ENCODE data around the gene STK32C.

The STK32C gene

DNA sequence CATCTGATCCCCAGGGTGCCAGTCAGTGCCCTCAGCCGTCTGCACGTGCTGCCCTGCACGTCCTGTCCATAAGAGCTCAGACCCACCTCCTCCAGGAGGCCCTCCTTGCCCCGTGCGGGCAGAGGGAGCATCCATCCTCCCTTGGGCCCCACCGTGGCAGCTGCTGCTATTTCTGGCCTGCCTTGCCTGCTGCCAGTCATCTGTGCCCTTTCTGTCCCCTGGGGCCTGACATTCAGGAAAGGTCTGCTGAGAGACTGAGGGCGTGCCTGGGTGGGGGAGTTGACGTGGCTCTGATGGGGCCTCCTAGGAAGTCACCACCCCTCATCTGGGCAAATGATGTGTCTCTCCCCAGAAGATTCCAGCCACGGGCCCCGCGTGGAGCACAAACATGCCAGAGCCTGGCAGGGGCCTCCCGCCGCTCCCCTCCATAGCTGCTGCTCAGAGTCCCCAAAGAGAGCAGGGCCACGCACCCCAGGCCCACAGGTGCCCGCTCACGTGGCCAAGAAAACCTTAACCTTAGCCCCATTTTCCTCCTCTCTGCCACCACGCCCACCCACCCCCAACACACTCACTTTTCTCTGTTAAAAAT lies 99.2 kb downstream of the STK32C start:
- DNase-seq = no peak

DNA sequence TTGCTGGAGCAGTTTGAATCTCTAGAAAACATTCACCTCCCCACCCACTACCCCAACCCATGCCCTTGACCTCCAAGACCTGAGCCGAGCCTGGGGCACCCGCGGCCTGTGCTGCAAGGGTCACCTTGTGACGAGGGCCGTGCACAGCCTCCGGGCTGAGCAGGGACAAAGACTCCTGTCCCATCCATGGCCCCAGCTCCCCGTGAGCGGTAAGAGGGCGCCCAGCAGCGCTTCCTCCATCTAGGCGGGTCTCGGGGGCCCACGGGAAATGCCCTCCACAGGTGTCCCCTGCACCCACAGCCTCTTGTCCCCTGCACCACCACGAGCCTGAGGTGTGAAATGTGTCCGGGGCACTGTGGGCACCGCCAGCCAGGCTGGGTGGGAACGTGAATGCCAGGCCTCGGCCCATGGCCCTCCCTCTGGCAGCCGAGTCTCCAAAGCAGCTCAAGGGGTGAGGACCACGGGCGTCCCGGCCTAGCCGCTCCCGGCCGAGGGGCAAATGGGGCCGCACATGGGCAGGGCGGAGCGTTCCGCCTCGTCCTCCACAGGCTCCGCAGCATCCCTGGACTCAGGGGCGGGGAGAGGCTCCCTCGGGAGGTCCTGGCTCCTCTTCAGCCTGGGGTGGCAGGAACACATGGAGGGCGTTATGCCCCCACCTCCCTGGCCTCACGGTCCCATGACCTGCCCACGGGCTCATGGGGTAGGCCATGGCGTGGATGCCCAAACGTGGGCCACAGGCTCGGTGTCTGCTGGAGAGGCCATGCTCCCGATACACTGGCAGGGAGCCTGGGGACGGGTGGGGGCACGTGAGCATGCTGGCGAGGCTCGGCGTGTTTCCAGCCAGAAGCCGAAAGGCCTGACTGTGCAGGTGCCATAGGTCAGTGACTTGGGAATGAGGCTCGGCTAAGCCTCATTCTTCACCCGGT lies 100.0 kb downstream of the STK32C start:
- DNase-seq = no peak

DNA sequence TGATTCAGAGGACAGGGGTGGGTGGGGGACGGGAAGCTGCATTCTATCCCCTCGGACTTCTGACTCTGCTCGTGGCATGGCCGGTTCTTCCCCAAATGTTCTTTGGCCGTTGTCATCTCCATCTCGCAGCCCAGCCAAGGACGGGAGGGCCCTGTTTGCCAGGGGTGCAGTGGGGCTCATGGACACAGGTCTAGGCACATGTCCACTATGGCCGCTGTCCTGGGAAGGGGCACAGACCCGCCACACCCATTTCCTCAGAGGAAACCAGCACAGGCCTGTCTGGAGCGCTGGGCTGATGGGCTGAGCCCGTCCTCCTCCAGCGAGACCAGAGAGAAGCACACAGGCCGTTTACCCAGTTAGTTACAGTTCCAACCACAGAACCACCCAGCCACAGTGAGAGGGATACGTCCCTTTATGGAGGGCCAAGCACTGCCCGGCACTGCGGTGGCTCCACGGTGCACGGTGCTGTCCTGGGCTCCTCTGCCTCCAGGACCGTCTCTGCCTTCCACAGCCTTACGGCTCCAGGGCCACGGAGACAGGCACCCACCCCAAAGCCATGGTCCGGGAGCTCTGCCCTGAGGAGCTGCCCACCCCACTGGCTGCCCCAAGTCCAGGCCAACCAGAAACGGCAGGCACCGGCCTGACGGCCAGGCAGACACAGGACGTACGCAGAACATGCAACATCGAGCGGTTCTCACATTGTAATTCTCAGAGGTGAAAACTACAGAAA lies 100.8 kb downstream of the STK32C start:
- DNase-seq = no peak

DNA sequence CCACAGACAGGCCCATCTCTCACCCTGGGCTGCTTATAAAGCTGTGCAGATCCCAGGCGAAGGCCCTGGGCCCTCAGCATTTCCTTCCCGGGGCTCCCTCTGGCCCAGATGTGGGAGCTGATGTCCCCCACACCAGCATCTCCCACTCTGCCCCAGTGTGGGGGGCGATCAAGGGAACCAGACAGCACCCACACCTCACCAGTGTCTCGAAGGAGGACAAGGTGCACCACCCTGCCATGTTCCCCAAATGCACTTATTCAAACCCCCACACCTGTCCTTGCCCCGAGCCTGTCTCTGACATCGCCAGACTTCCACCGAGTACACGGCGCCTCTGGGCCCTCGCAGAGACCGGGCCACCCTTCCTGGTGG lies 101.4 kb downstream of the STK32C start:
- DNase-seq = no peak

DNA sequence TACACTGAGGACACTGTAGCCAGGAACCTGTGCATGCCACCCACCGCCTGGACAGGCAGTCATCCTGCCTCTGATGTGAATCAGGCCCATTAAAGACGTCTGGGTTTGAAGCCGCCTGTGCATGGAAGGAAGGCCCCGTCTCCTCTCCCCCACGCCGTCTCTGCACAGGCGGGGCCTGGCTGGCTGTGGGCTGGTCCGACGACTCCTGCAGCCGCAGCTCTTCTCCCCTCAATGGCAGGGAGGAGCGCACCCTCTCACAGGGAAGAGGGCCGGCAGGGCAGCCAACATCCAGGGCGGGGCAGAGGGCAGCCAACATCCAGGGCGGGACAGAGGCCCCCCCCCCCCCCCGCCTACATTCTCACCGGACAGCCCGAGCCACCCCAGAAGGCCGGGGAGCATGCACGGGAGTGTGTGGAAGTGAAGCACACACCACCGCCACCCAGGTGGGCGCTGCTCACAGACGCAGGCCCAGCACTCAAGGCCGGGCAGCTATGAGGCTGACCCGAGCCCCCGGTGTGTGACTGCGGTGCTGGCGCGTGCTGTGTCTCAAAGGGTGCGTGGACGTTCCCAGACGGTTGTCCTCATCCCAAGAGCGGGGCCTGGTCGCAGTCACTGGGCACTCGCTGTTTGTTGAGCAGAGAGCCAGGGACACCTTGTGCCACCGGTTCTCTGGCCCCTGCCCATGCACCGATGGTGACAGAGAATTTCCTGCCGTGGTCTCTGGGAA lies 101.9 kb downstream of the STK32C start:
- DNase-seq = no peak

DNA sequence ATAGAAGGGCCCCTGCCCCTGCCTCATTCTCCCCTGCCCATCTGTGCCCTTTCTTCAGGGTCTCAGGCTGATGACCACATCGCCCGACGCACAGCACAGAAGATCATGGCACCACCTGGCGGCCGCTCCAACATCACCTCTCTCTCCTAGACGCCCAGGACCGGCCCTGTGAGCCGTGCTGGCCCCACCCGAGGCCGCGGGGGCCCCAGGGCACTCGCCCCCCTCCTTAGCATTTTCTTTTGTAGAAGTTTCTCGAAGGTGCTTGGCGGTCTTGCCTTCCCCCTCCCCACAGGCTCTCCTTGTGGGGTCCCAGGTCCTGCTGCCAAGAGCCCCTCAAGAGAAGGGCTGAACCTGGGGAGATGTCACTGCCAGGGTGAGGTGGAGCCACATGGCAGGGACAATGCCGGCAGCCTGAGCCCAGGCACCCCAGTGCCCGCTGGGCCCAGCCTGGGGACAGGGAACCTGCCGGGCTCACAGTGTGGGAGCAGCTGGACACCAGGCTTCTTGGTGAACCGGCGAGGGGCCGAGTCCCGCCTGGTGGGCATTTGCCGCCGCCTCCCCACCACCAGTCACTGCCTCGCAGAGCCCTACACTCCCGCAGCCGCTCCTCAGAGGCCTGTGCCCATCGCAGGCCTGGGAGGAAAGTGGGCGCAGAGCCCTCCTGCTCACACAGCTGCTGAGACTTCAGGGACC lies 102.8 kb downstream of the STK32C start:
- DNase-seq = peak in 1 of 5 experiments; percentile 3

DNA sequence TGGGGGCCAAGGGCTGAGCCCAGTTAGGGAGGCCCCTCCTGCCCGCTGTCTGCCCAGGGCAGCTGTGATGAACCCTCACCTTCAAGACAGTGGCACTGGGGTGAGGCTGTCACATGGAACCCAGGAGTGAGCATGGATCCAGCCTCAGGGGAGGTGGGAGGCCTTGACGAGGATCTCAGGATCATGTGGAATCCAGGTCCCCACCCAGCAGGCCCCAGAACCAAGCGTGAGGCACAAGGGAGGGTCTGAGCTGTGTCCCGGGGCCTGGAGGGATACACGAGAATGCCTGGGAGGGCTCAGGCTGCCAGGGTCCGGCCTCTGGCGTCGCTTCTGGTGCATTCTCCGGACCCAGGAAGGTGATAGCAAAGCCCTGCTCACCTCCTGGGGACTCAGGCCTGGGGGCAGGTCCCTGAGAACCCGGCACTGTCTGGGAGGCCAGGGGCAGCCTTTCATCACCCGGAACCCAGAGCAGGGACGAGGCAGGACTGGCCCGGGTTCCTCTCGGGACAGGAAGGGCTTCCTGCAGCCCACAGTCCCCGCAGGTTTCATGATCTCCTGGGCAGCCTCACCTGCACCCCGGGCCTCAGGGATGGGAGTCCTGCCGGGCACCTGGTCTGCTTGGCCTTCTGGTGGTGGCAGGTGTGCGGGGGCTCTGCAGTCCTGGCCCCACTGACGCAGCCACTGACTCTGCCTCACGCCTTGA lies 103.5 kb downstream of the STK32C start:
- DNase-seq = peak in 1 of 5 experiments; percentile 4

DNA sequence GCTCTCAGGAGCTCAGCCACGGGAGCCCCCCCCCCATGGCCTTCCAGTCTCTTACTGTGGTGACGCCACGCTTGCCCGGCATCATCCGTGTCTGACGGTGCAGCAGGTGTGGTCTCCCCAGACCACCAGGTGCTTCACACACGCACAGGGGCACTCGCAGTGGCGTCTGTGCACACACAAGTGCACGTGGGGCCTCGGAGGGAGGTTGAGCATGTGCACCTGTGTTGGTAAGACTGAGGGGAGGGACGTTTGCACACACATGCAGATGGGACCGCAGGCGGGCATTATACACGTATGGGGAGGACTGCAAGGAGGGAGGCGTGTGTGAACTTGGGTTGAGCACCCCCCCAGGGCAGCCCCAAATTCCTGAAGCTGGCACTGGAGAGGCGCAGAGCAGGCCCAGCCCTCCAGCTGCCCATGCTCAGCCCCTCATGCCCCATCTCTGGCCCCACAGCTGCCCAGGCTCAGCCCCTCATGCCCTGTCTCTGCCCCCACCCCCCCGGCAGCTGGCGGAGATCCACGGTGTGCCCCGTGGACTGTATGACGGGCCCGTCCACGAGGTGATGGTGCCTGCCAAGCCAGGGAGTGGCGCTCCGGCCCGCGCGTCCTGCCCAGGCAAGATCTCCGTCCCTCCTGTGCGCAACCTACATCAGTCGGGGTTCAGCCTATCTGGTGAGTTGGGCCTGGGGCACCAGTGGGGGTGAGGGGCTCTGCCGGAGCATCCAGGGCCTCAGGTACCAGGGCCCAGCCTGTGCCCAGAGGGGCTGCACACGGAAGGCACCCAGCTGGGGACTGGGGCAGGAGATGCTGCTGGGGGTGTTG lies 104.3 kb downstream of the STK32C start:
- DNase-seq = peak in 1 of 5 experiments; percentile 7

DNA sequence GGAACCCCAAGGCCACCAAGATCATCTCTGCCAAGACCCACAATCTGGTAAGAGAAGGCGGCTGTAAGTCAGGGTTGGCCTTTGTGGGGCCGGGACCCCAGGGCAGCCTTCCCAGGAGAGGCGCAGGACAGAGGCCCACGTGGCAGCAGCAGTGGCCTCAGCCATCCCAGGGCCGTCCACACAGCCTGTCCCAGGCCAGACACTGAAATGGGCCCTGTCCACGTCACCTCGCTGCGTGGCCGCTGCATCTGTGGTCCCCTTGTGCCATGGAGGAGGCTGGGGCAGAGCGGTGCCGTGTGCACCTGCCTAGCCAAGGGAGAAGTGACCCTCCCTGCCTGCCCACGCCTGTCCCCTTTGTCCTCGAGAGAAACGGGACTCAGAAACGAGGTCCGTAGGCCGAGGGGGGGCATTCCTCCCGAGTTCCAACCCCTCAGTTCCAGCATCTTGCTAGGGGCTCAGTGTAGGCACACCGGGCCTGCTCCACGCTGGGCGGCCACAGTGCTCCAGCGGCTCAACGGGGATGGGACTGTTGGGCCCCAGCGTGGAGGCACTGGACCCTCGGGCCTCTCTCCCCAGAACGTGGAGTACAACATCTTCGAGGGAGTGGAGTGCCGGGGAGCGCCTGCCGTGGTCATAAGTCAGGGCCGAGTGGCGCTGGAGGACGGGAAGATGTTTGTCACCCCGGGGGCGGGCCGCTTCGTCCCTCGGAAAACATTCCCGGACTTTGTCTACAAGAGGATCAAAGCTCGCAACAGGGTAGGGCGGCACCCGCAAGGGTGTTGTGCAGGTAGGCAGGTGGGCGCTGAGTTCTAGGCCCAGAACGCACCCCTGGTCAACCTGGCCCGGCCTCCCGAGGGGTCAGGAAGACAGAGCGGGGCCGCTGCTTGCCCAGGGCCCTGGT lies 105.4 kb downstream of the STK32C start:
- peak in 1 of 5 experiments; percentile 7 for DNase-seq

DNA sequence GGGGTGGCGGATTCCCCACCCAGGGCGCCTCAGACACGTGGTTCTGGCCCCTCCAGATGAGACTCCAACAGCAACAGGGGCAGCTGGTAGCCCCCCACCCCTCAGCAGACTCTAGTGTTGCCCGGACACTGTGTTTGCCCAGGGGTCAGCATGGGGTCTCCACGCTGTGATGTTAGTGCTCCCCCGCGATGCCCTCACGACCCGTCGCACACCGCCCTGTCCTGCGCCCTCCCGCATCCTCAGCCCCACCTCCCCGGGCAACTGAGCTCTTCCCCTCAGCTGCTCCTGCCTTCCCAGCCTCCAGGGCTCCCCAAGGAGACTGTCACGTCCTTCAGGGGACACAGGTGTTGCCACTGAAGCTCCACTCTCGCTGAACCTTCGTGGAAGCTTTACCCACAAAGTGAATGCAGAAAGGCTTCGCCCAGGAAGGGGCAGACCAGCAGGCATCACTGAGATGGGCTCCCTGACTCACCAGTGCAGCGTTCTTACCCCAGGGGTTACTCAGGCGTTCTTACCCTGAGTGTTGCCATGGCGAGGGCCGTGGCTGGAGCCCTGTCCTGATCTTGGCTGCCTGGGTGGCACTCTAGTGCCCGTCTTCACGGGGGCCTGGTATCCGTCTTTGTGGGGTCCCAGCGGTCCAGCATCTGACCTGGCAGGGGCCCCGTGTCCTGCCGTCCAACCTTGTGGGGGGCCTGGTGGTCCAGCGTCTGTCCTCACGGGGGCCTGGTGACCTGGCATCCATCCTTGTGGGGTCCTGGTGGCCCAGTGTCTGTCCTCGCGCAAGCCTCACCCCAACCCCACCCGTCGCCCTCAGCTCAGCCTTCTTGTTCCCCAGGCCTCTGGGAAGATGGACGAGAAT lies 106.4 kb downstream of the STK32C start:
- DNase-seq = no peak

DNA sequence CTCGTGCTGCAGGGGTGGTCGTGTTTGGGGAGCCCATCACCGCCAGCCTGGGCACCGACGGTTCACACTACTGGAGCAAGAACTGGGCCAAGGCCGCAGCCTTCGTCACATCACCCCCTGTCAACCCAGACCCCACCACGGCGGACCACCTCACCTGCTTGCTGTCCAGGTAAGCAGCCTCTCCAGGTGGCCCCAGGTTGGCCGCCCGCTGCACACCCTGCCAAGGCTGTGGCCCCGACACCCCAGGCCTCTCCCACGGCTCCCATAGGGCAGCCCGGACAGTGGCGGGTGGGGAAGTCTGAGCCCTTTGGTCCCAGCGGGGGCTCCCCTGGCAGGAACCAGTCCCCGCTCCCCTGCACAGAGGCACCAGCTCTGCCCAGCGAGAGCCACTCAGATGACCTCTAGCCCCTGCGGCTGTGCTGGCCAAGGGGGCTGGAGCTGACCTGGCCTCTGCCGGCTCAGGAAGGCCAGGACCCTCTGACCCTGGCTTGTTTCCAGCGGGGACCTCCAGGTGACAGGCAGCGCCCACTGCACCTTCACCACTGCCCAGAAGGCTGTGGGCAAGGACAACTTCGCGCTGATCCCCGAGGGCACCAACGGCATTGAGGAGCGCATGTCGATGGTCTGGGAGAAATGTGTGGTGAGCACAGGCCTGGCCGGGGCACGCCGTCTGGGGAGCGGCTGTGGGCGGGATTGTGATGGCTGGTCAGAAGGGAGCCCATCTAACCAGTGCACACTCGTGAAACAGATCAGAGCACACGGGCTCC lies 107.2 kb downstream of the STK32C start:
- no peak for DNase-seq

DNA sequence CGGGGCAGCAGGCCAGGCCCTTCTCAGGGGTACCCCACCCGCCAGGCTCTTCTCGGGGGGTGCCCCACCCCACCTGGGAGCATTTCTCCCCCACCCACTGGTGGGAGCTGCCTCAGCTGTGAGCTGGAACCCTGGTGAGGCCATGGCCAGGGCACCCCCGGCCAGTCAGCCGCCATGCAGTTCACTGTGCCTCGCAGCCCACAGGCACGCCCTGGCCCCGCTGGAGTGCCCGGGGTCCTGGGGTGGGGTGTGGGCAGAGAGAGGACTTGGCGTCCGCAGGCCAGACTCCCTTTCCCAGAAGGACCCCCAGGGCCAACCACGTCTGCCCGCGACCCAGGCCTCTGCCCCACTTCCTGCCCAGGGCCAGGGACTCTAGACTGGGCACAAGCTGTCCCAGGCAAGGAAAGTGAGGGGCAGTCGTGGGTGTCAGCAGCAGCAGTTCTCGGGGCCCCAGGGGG lies 107.9 kb downstream of the STK32C start:
- no peak for DNase-seq

DNA sequence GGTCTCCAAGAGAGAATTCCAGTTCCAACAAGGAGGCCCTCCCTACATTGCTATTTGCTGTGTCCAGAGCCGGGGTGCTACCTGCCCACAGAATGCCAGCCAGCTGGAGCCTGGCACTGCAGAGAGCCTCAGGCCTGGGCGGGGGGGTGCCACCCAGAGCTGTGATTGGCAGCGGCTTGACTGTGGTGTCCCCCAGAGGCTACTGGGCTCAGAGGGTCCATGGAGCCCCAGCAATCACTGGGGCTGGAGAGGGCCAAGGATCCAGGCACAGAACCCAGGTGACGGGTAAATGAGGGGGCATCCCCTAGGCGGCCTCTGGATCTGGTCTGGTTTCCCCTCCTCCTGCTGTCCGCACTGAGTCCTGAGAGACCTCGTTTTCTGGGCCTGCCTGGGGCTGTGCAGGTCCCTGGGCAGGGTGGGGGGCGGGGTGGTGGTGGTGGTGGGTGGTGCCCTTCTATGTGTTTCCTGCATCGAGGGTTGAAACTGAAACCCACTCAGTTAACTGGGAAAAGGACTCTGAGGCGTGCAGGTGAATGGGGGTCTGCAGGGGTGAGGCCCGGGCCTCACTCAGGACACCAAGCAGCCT lies 108.4 kb downstream of the STK32C start:
- no peak for DNase-seq

DNA sequence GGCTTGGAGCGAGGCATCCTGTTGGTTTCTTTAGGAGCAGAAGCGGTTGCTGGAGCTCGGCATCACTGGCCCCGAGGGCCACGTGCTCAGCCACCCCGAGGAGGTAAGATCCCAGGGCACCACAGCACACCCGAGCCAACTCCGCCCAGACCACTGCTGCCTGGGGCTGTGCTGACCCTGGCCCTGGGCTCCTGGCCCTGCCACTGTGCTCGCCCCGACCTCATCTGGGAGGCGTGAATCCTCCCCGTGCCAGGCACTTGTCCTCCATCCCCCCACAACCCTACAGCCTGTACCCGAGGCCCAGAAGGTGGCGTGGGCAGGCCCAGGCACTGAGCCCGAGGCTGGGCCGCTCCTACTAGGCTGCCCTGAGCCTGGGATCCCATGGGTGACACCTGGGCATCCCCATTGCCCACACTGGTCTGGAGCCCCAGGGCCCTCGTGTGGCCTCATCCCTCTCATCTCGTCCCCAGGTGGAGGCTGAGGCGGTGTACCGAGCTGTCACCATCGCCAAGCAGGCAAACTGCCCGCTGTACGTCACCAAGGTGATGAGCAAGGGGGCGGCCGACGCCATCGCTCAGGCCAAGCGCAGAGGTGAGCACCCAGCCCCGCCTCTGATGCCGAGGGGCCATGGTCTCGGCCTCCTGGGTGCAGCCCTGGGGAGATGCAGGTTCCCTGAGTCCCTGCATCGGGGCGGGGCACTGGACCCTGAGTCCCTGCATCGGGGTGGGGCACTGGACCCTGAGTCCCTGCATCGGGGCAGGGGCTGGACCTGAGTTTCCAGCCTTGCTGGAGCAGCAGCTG lies 109.2 kb downstream of the STK32C start:
- DNase-seq = peak in 1 of 5 experiments; percentile 7

DNA sequence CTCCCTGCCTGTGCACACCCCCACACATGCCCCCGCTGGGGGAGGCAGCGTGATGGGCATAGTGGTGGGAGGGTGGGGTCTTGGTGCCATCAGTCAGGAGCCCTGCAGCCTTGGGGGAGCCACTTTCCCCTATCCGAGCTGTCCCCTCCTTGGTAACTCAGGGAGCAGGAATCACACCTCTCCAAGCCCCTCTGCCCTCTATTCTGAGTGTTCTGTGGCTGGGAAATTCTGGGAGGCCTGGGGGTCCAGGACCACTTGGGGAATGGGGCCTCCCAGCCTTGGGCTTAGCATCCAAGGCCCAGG lies 109.7 kb downstream of the STK32C start:
- DNase-seq = no peak

DNA sequence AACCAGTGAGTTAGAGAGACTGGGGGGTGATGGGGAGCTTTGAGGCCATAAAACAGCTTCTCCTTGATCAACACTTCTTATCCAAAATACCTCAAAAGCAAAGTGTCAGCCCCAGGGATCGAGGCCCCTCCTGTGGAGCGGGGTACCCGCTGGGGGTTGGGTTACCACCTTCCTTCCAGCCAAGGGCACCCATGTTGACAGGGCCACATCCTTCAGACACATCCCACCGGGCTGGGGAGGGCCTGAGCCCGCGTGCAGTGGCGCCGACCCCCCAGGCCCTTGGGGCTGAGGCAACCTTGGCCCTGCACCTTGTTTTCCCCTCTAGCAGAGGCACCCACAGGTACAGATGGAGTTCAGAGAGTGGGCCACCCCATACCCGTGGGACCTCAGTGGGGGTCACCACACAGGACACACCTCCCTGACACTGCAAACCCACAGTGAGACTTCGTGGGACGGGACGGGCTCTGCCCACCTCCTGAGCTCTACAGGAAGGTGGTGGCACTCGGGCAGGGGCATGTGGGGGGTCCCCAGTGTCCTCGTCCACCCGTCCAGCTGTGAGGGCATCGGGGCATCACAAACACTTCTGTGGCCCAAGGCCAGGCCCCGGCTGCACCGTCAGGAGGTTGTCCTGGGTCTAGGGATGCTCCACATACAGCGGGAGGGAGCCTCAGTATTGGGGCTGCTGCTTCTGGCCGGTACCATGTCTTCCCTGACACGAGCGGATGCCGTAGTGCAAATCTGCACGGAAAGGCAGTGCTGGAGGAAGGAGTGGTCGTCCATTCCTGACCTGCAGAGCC lies 110.3 kb downstream of the STK32C start:
- peak in 1 of 5 experiments; percentile 5 for DNase-seq
